CD4-positive, alpha-beta memory T cell (primary cell): ENCODE data around the gene TMPRSS15. TPM values are rescaled to one million over a fixed set of nuclear protein-coding genes. Genes with fewer than 3 reads are reported as not detected.

ENCODE experiments used
- CTCF ChIA-PET: fragments of 350-600 bp; sonication (Branson Sonifier 250); formaldehyde crosslinking; loops from one replicate; lab custom pipeline; 2021; ENCODE audit warnings: inconsistent platforms; ENCODE audit not compliant: partially characterized antibody; lab: Charles Lee
- POLR2A ChIA-PET: fragments of 350-600 bp; sonication (Branson Sonifier 250); formaldehyde crosslinking; loops from one replicate; lab custom pipeline; 2021; ENCODE audit not compliant: partially characterized antibody; lab: Charles Lee
- DNase-seq, 5 donors: peaks; one replicate each; pipeline versions ENCODE4 v3.0.0 to v3.0.0-alpha.2; 2020 to 2022; ENCODE audit warnings: mixed read lengths in 1 of 5
- H3K27ac ChIP-seq: one replicate; pipeline ENCODE4 v1.7.0; 2013; ENCODE audit warnings: low read depth, low read length
- H3K27me3 ChIP-seq: 2 replicates; pipeline ENCODE4 v1.7.0; 2013; ENCODE audit warnings: mild to moderate bottlenecking, low read length, moderate library complexity; ENCODE audit not compliant: insufficient read depth
- H3K36me3 ChIP-seq: 2 replicates; pipeline ENCODE4 v1.7.0; 2013; ENCODE audit warnings: mild to moderate bottlenecking, low read length, moderate library complexity; ENCODE audit not compliant: insufficient read depth
- H3K4me1 ChIP-seq: 2 replicates; pipeline ENCODE4 v1.7.0; 2013; ENCODE audit warnings: mild to moderate bottlenecking, low read length, moderate library complexity; ENCODE audit not compliant: insufficient read depth
- H3K4me3 ChIP-seq, 2 donors: one replicate each; pipeline ENCODE4 v1.7.0; 2013; ENCODE audit warnings: low read length in 2 of 2, mild to moderate bottlenecking in 1 of 2
- H3K9me3 ChIP-seq, 2 donors: one replicate each; pipeline ENCODE4 v1.7.0; 2013; ENCODE audit warnings: low read length in 2 of 2, control low read depth in 1 of 2; ENCODE audit not compliant: control insufficient read depth in 1 of 2
- H3K27ac Mint-ChIP-seq, 7 donors: one replicate each; pipeline ENCODE4 v1.8.0; 2020 to 2021; ENCODE audit warnings: mixed read lengths in 7 of 7, mild to moderate bottlenecking in 6 of 7, inconsistent platforms in 3 of 7, moderate library complexity in 3 of 7
- H3K27me3 Mint-ChIP-seq, 2 donors: one replicate each; pipeline ENCODE4 v1.8.0; 2020 to 2021; ENCODE audit warnings: mixed read lengths in 2 of 2
- H3K36me3 Mint-ChIP-seq, 2 donors: one replicate each; pipeline ENCODE4 v1.8.0; 2020 to 2021; ENCODE audit warnings: mixed read lengths in 2 of 2, inconsistent platforms in 1 of 2, mild to moderate bottlenecking in 1 of 2
- H3K4me1 Mint-ChIP-seq, 4 donors: one replicate each; pipeline ENCODE4 v1.8.0; 2020 to 2021; ENCODE audit warnings: mixed read lengths in 4 of 4, mild to moderate bottlenecking in 1 of 4
- H3K4me3 Mint-ChIP-seq, 8 donors: one replicate each; pipeline ENCODE4 v1.8.0; 2020 to 2021; ENCODE audit warnings: mixed read lengths in 8 of 8, mild to moderate bottlenecking in 7 of 8, moderate library complexity in 6 of 8, inconsistent platforms in 3 of 8
- H3K9me3 Mint-ChIP-seq, 8 donors: one replicate each; pipeline ENCODE4 v1.8.0; 2020 to 2021; ENCODE audit warnings: mixed read lengths in 8 of 8, mild to moderate bottlenecking in 5 of 8, inconsistent platforms in 3 of 8, moderate library complexity in 1 of 8
- intact Hi-C: fragments of 100-400 bp; cut with micrococcal nuclease; formaldehyde crosslinking; loops from one replicate; pipeline ENCODE4 v1.15.1; 2023
- polyA plus RNA-seq, 2 donors: library from polyadenylated mRNA; unstranded; fragments of 300-500 nt; fragmentation: Illumina TruSeq; gene quantifications; one replicate each; pipeline ENCODE4 v1.2.3, GENCODE V29; 2021
- total RNA-seq, 2 experiments: library from RNA; stranded (reverse); gene quantifications; one replicate each; pipeline ENCODE4 v1.2.3, GENCODE V29; 2021

TMPRSS15 gene
- total RNA-seq (not detected), polyA plus RNA-seq (not detected)

DNA sequence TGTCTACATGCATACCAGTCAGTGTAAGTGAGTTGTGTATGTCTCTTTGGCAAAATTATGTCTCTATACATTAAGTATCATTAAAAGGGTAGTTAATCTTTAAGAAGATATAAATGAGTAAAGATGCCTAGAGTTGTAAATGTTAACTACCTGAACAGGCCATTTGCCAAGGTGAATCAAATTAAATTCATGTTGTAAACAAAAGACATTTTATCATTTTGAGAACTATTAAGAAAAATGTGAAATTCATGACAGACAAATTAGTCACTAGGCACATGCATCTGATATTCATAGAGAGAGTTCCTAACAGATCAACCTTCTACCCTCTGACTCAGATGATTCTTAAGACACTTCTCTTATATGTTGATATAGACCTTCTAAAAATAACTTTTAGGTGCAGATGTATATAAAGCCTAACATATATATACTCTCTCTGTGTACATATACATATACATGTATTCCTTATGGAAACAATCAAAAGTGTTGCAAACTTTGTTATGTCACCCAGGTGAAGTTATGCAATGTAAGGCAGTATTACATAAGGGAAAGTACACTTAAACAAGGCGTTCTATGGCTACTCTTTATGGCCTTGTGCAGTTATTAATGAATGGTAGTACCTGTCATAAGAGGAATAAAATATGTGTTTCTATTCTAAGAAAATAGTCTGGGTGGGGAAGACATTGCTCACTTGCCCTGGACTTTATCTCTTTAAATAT is at the start of gene TMPRSS15:
Gene TMPRSS15, minus strand, starts transcription at position 51 of the 716 bp plus-strand sequence. CDS start 163 bp downstream, outside the sequence.
- H3K9me3 Mint-ChIP-seq: peaks cover 0 to 7% (median 0%) of the 10 kb centered on the region in 8 donors
- no peaks in the 10 kb centered on the region for H3K27me3 Mint-ChIP-seq
- CTCF ChIA-PET: no interaction called here
- POLR2A ChIA-PET: no interaction called here
- H3K9me3 ChIP-seq: no peaks in the 10 kb centered on the region
- H3K36me3 ChIP-seq: no peaks in the 10 kb centered on the region
- H3K27me3 ChIP-seq: no peaks in the 10 kb centered on the region
- intact Hi-C loops: no loop called here
- no peaks in the 10 kb centered on the region for H3K36me3 Mint-ChIP-seq
- H3K27ac ChIP-seq: no peak within 1 kb of the TSS
- H3K4me3 Mint-ChIP-seq: no peak within 1 kb of the TSS
- H3K4me1 ChIP-seq: no peaks in the 10 kb centered on the region
- DNase-seq: no peak
- no peak within 1 kb of the TSS for H3K4me3 ChIP-seq
- no peak within 1 kb of the TSS for H3K27ac Mint-ChIP-seq
- H3K4me1 Mint-ChIP-seq: no peaks in the 10 kb centered on the region

DNA sequence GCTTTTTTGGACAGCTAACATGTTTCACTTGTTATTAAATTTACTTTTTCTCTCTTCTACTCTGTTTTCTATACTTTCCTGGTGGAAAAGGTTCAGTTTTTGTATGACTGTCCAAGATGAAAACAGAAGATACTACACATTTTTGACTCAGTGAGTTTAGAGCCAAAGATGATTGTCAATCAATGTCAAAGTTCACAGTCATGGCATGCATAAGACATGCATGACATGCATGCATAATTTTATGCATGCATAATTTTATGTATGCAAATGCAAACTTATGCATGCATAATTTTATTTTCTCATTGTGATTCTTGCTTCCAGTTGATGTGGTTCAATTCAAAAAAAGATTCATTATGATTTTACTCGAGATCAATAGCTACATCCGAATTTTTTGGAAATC is 48.1 kb upstream of the TMPRSS15 start:
- no peak overlapping the region for H3K4me3 ChIP-seq
- intact Hi-C loops: no loop called here
- no peaks in the 10 kb centered on the region for H3K36me3 ChIP-seq
- ChIA-PET POLR2A (no interaction called here), CTCF (no interaction called here)
- Mint-ChIP-seq H3K4me3 (no peak overlapping the region), H3K27me3 (no peaks in the 10 kb centered on the region), H3K9me3 (peaks cover 0 to 10% (median 3%) of the 10 kb centered on the region in 8 donors), H3K4me1 (no peaks in the 10 kb centered on the region), H3K36me3 (no peaks in the 10 kb centered on the region), H3K27ac (no peak overlapping the region)
- no peak overlapping the region for H3K27ac ChIP-seq
- H3K9me3 ChIP-seq: no peaks in the 10 kb centered on the region
- no peak for DNase-seq
- H3K4me1 ChIP-seq: no peaks in the 10 kb centered on the region
- no peaks in the 10 kb centered on the region for H3K27me3 ChIP-seq

DNA sequence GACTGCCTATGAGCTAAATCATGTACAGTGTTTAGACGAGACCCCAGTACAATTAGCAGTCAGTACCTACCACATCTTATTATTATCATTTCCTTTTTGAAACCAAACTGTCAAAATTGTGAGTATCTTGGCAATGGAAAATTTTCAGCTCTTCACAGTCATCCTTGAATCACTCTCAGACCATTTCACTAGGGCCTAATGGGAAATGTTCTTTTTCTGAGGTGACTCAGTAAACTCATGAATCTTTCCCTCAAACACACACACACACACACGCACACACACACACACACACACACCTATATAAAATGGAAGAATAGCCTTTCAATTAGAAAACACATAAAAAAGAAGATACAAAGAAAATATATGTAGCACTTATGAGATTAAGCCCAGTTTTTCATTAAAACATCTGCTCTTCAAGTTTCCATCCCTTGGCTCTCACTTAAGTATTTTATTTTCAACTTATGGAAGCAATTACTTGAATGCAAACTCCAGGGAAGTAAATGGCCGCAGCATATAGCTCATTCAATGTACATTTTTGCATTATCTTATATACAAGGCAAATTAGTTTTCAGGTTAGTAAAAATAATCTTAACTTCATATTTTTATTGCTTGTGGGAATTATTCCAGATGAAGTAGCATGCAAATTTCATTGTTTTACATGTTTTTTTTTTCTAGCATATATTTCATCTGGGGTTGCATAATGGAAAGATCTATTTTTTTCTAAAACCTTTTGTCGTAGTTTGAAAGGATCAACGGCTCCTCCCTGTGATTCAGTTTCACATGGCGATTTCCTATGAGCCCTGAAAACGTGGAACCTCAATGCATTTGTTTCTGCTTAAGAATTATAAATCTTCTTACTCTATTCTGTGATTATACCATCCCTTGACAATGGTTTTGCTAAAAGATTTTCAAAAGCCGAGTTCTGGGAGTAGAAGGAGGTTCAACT is 46.3 kb upstream of the TMPRSS15 start:
- Mint-ChIP-seq H3K9me3 (peaks cover under 1 to 14% (median 4%) of the 10 kb centered on the region in 8 donors), H3K27ac (no peak overlapping the region), H3K4me1 (no peaks in the 10 kb centered on the region), H3K36me3 (no peaks in the 10 kb centered on the region), H3K27me3 (no peaks in the 10 kb centered on the region), H3K4me3 (no peak overlapping the region)
- intact Hi-C loops: no loop called here
- ChIA-PET POLR2A (no interaction called here), CTCF (no interaction called here)
- DNase-seq: no peak
- Histone ChIP-seq H3K9me3 (no peaks in the 10 kb centered on the region), H3K27me3 (no peaks in the 10 kb centered on the region), H3K27ac (no peak overlapping the region), H3K4me1 (no peaks in the 10 kb centered on the region), H3K4me3 (no peak overlapping the region), H3K36me3 (no peaks in the 10 kb centered on the region)

DNA sequence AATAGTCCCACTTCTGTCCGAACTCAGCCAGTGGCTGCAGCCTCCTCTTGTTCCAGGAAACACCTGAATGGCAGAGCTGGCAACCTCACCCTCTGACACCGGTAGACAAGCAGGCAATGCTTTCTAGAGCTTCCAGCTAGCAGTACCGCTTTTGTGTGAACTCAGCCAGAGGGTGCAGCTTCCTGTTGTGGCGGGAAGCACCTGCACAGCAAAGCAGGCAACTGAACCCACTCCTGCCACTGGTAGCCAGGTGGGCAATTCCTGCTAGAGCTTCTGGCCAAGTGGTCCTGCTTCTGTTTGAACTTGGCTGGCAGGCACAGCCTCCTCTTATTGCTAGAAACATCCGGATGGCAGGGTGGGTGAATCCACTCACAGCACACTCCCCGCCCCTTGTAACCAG is 40.1 kb upstream of the TMPRSS15 start:
- intact Hi-C loops: no loop called here
- Histone ChIP-seq H3K9me3 (no peaks in the 10 kb centered on the region), H3K4me3 (no peak overlapping the region), H3K36me3 (no peaks in the 10 kb centered on the region), H3K27me3 (no peaks in the 10 kb centered on the region), H3K27ac (no peak overlapping the region), H3K4me1 (no peaks in the 10 kb centered on the region)
- H3K4me3 Mint-ChIP-seq: no peak overlapping the region
- peaks cover 4 to 12% (median 7%) of the 10 kb centered on the region in 8 donors for H3K9me3 Mint-ChIP-seq
- H3K4me1 Mint-ChIP-seq: no peaks in the 10 kb centered on the region
- H3K27ac Mint-ChIP-seq: no peak overlapping the region
- DNase-seq: no peak
- CTCF ChIA-PET: no interaction called here
- H3K27me3 Mint-ChIP-seq: no peaks in the 10 kb centered on the region
- no peaks in the 10 kb centered on the region for H3K36me3 Mint-ChIP-seq
- POLR2A ChIA-PET: no interaction called here

DNA sequence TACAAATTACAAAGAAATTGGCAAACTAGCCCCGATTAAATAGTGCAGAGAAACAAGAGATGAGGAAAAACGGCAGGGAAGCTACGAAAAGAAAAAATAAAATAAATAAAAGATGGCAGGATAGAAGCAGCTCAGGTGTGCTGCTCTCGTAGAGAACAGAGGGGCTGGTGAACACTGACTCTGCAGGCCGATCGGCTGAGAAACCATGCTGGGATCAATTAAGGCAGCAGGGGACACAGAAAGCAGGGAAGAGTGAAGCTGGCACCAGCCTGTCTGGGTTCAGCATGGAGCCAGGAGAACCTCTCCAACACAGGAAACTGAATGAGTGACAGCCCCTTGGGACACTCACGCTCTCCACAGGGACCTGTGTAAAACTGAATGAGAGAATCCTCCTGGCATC is 39.5 kb upstream of the TMPRSS15 start:
- DNase-seq: no peak
- ChIA-PET CTCF (no interaction called here), POLR2A (no interaction called here)
- Histone ChIP-seq H3K4me1 (no peaks in the 10 kb centered on the region), H3K4me3 (no peak overlapping the region), H3K27ac (no peak overlapping the region), H3K36me3 (no peaks in the 10 kb centered on the region), H3K9me3 (no peaks in the 10 kb centered on the region), H3K27me3 (no peaks in the 10 kb centered on the region)
- H3K9me3 Mint-ChIP-seq: peaks cover 4 to 12% (median 7%) of the 10 kb centered on the region in 8 donors
- peak overlapping the region in 1 of 7 donors; percentile 22 for H3K27ac Mint-ChIP-seq
- intact Hi-C loops: no loop called here
- no peaks in the 10 kb centered on the region for H3K27me3 Mint-ChIP-seq
- H3K4me1 Mint-ChIP-seq: no peaks in the 10 kb centered on the region
- H3K36me3 Mint-ChIP-seq: no peaks in the 10 kb centered on the region
- no peak overlapping the region for H3K4me3 Mint-ChIP-seq

DNA sequence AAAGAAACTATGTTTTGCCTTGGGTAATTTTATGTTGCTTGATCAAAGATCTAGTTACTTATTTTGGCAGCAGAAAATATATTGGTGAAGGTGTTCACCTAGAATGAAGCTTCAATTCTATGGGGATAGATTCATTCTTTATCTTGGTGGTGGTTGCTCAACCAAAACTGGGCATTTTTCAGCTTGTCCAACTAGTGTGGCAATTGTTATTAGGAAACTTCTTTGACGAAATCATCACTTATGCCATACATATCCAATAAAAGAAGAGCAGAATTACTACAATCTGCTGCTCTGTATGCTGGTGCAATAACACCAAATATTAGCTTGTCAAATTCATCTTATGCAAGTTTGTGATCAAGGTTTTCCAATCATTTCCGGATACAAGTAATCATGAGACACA is 26.8 kb upstream of the TMPRSS15 start:
- DNase-seq: no peak
- H3K9me3 Mint-ChIP-seq: peaks cover 0 to 4% (median 2%) of the 10 kb centered on the region in 8 donors
- H3K27me3 Mint-ChIP-seq: no peaks in the 10 kb centered on the region
- H3K36me3 Mint-ChIP-seq: no peaks in the 10 kb centered on the region
- POLR2A ChIA-PET: no interaction called here
- H3K9me3 ChIP-seq: no peaks in the 10 kb centered on the region
- intact Hi-C loops: no loop called here
- no peaks in the 10 kb centered on the region for H3K4me1 ChIP-seq
- no peak overlapping the region for H3K27ac Mint-ChIP-seq
- CTCF ChIA-PET: no interaction called here
- H3K4me3 Mint-ChIP-seq: no peak overlapping the region
- H3K27me3 ChIP-seq: no peaks in the 10 kb centered on the region
- H3K36me3 ChIP-seq: no peaks in the 10 kb centered on the region
- no peak overlapping the region for H3K27ac ChIP-seq
- no peaks in the 10 kb centered on the region for H3K4me1 Mint-ChIP-seq
- H3K4me3 ChIP-seq: no peak overlapping the region

DNA sequence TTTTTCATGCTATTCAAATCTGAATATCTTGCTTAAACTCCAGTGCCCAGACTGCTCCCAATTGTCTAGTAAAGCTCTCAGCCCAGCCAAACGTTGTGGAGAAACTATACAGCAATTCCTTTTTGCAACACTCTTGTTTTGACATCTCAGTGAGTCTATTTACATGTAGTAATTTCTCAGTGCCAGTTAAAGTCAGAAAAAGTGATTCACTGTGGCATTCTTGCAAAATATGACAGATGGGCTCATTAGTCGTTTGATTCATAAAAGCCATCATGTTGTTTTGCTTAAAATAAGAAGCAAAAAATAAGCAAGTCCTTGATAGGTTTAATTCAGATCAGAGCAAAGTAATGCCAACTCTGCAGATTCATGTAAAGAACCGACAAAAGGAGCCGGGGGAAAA is 20.7 kb upstream of the TMPRSS15 start:
- H3K27ac Mint-ChIP-seq: peak overlapping the region in 1 of 7 donors; percentile 10
- no peaks in the 10 kb centered on the region for H3K4me1 ChIP-seq
- no peak for DNase-seq
- POLR2A ChIA-PET: no interaction called here
- H3K4me1 Mint-ChIP-seq: no peaks in the 10 kb centered on the region
- CTCF ChIA-PET: no interaction called here
- H3K4me3 ChIP-seq: no peak overlapping the region
- no peaks in the 10 kb centered on the region for H3K9me3 ChIP-seq
- intact Hi-C loops: no loop called here
- H3K27ac ChIP-seq: no peak overlapping the region
- H3K36me3 Mint-ChIP-seq: no peaks in the 10 kb centered on the region
- H3K27me3 Mint-ChIP-seq: no peaks in the 10 kb centered on the region
- no peaks in the 10 kb centered on the region for H3K27me3 ChIP-seq
- H3K4me3 Mint-ChIP-seq: no peak overlapping the region
- peaks cover 0 to 6% (median 4%) of the 10 kb centered on the region in 8 donors for H3K9me3 Mint-ChIP-seq
- no peaks in the 10 kb centered on the region for H3K36me3 ChIP-seq
